Measurements from ENCODE around the gene WASF3. TPM values are rescaled to one million over a fixed set of nuclear protein-coding genes. Genes with fewer than 3 reads are reported as not detected.

Gene WASF3
- total RNA-seq, 4 donors from 2014 or later = 22.9 to 50.8 (median 47.9) TPM

DNA sequence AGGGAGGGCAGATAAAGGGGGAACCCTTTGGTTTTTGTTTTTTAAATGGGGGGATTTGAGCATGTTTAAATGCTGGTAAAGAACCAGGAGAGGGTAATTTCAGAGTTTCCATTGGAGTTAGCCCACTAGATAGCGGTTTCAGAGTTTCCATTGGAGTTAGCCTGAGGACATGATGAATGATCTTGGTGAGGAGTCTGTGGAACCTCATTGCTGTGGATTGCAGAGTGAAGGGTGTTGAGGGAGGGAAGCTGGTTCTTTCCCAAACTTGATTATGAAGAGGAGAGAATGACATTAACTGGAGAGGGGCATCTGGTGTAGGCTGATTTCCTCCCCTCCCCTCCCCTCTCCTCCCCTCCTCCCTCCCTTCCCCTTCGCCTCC lies 5.0 kb downstream of the WASF3 start:
- ATAC-seq (ENCODE audit: low FRiP score) = no peak
- TF ChIP-seq CTCF (IDR thresholded peaks at IDR 0.05) = no peak
- DNase-seq (ENCODE audit: low spot score) = no peak

- no peak for DNase-seq (ENCODE audit: low spot score)
- no peak for ATAC-seq (ENCODE audit: low FRiP score)
- TF ChIP-seq CTCF (IDR thresholded peaks at IDR 0.05) = no peak
Observed at GRCh38 chr13:26563713-26564112, 6.2 kb downstream of the WASF3 start.

GRCh38 chr13:26568132-26568815 lies 10.8 kb downstream of the WASF3 start:
- no peak for ATAC-seq (ENCODE audit: low FRiP score)
- DNase-seq (ENCODE audit: low spot score) = no peak
- no peak for TF ChIP-seq CTCF (IDR thresholded peaks at IDR 0.05)

GRCh38 chr13:26571518-26571917 lies 14.0 kb downstream of the WASF3 start:
- no peak for ATAC-seq (ENCODE audit: low FRiP score)
- no peak for TF ChIP-seq CTCF (IDR thresholded peaks at IDR 0.05)
- DNase-seq (ENCODE audit: low spot score) = no peak

DNA sequence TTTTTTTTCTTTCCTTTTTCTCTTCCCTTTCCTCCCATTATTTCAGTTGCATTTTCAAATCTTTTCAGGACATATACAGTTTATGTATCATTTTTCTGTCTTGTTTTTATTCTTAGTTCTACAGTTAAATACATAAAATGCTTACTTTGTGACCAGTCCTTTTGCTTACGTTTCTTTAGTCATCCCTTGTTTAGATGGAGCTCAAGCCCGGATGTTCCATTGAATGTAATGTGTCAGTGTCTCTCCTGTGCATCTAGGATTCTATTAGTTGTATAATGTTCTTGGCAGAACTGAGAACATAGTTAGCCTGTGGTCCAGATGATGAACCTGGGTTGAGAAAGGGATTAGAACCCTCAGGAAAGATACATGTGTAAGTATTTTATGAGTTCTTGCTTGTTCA lies 17.8 kb downstream of the WASF3 start:
- DNase-seq (ENCODE audit: low spot score) = no peak
- no peak for ATAC-seq (ENCODE audit: low FRiP score)
- no peak for TF ChIP-seq CTCF (IDR thresholded peaks at IDR 0.05)

DNA sequence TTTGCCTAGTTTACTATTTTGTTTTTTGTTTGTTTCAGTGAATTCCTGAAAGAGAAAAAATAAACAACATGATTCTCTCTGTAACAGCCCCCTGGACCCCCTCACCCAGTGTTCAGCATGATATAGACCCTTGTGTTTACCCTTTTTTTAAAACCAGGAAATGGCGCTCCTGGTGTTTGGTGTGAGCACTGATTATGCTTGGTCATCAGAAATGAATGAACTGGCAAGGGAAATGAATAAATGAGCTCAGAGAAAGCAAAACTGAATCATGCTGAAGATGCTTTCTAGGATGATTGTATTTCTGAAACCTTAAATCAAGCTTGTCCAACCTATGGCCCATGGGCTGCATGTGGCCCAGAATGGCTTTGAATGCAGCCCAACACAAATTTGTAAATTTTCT lies 22.1 kb downstream of the WASF3 start:
- ATAC-seq (ENCODE audit: low FRiP score) = no peak
- TF ChIP-seq CTCF (IDR thresholded peaks at IDR 0.05) = no peak
- DNase-seq (ENCODE audit: low spot score) = no peak

- DNase-seq (ENCODE audit: low spot score) = no peak
- TF ChIP-seq CTCF (IDR thresholded peaks at IDR 0.05) = no peak
- ATAC-seq (ENCODE audit: low FRiP score) = no peak
Observed at GRCh38 chr13:26583662-26584061, 26.2 kb downstream of the WASF3 start.

All from omental fat pad (tissue), 4 donors.